Epithelial cell of esophagus (primary cell): ENCODE data around the gene ABLIM2.

ENCODE experiments used
- DNase-seq: peaks from one replicate; pipeline ENCODE4 v3.0.0; 2010; ENCODE audit warnings: low read depth
- H3K4me3 ChIP-seq: 2 replicates; pipeline ENCODE4 v1.5.1; 2011; ENCODE audit warnings: mild to moderate bottlenecking, low read length, control low read depth
- TF ChIP-seq, protein P1 (sequence below): IDR thresholded peaks from 2 replicates; pipeline ENCODE4 v1.5.1; 2011; ENCODE audit warnings: low read depth, mild to moderate bottlenecking, low read length, control low read depth, inconsistent platforms; ENCODE audit not compliant: insufficient read depth; ENCODE audit errors: missing control alignments

The ABLIM2 gene

GRCh38 chr4:8126523-8126922 is 32.1 kb downstream of the ABLIM2 start:
- H3K4me3 ChIP-seq: no peak overlapping the region
- no peak for DNase-seq
- TF ChIP-seq, protein P1, sequence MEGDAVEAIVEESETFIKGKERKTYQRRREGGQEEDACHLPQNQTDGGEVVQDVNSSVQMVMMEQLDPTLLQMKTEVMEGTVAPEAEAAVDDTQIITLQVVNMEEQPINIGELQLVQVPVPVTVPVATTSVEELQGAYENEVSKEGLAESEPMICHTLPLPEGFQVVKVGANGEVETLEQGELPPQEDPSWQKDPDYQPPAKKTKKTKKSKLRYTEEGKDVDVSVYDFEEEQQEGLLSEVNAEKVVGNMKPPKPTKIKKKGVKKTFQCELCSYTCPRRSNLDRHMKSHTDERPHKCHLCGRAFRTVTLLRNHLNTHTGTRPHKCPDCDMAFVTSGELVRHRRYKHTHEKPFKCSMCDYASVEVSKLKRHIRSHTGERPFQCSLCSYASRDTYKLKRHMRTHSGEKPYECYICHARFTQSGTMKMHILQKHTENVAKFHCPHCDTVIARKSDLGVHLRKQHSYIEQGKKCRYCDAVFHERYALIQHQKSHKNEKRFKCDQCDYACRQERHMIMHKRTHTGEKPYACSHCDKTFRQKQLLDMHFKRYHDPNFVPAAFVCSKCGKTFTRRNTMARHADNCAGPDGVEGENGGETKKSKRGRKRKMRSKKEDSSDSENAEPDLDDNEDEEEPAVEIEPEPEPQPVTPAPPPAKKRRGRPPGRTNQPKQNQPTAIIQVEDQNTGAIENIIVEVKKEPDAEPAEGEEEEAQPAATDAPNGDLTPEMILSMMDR: no peak

DNA sequence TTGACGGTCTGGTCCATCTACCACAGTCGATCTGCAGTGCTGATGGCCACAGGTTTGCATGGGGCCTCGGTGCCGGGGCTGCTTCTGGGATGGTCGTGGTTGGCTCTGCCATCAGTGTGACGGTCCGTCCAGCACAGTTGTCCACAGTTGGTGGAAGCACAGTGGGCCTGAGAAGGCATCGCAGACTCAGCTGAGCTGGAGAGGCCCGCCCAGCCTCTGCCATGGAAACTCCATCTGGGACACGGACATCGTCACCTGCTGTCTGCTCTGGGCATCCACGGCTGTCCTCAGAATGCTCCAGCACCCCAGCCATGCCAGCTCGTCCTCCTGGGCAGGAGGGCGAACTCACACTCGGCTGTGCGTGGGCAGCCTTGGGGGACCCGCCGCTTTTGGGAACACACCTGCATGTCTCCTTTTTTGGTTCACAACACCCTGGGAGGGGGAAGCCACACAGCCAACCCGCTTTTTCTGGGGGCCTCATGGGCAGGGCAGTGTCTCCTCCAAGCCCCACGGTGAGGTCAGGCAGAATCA is 33.0 kb downstream of the ABLIM2 start:
- DNase-seq: no peak
- TF ChIP-seq, protein P1: no peak
- no peak overlapping the region for H3K4me3 ChIP-seq

DNA sequence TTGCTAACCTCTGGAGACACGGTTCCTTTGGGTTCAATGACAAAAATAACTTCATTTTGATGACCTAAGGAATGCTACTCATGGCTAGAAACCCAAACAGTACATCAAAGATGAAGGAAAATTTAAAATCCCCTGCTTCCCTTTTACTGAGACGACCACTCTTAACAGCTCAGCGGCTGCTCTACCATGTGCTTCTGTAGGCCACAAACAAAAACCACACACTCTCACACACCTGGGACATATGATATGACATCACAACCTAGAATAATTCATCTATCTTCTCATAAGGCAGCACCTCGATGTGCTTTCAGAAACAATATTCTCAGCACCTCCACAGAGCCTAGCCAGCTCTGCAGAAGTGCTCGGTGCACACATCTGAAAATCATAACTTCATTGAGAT is 34.7 kb downstream of the ABLIM2 start:
- TF ChIP-seq, protein P1: no peak
- DNase-seq: no peak
- H3K4me3 ChIP-seq: no peak overlapping the region

DNA sequence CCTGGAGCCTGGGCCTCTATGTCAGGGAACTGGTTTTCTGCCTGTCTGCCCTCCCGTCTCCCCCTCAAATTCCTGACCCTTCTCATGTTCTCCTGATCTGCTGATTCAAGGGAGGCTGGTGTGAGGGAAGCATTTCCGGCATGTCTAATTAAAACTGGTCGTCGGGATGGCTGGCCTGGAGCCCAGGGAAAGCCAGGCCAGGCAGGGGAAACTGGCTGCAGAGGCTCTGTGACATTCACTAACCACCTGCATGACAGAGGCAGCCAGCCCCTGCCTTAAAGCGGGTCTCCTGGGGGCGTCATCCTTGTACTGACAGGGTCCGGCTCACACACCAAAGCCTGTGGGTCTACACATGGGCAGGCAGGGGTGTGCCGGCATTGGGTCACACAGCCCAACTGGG is 35.2 kb downstream of the ABLIM2 start:
- TF ChIP-seq, protein P1: no peak
- H3K4me3 ChIP-seq: no peak overlapping the region
- DNase-seq: no peak

DNA sequence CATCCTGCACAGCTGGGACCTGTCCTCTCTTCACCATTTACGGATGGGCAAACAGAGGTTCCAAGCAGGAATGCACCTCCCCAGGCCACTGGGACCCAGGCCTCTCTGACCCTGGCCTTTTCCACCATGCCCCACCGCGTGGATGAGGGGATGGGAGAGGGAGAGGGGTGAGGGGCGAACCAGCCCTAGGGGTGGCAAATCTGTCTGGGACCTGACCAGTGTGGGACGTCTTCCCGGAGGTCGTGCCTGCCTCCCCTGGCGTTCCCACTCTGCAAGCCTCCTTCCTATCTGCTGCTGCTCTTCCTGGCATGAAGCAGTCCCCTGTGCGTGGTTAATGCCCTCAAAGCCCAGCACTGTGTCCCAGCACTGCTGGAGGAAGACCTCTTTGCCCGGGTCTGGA is 35.9 kb downstream of the ABLIM2 start:
- DNase-seq: no peak
- TF ChIP-seq, protein P1: no peak

GRCh38 chr4:8121292-8122015 is 37.2 kb downstream of the ABLIM2 start:
- TF ChIP-seq, protein P1: no peak
- H3K4me3 ChIP-seq: no peak overlapping the region
- DNase-seq: no peak

More for the DNA sequence above, 35.9 kb downstream of the ABLIM2 start:
- no peak overlapping the region for H3K4me3 ChIP-seq

DNA sequence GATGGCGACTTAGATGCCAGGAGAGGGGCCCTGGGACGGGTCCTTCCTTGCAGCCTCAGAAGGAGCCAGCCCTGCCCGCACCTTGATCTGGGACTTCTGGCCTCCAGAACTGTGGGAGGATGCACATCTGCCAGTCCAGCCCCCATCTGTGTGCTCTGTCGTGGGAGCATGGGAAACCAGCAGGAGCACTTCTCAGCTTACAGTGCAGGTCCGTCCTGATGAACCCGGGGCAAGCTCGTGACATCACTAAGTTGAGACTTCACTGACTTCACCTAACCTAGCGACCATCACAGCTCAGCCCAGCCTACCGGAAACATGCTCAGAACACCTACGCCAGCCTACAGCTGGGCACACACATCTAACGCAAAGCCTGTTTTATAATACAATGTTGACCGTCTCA is 38.1 kb downstream of the ABLIM2 start:
- TF ChIP-seq, protein P1: no peak
- H3K4me3 ChIP-seq: no peak overlapping the region
- DNase-seq: no peak
